Astrocyte (in vitro differentiated cells and primary cell): ENCODE measurements around the gene ZC3HAV1.

Source experiments
- CTCF ChIP-seq: IDR thresholded peaks from 2 replicates; pipeline ENCODE4 v1.5.1; 2011; ENCODE audit warnings: low read depth, mild to moderate bottlenecking, inconsistent platforms, low read length, moderate library complexity; ENCODE audit not compliant: insufficient read depth
- EZH2 ChIP-seq: IDR thresholded peaks from 2 replicates; pipeline ENCODE4 v1.6.1; 2012; ENCODE audit warnings: mild to moderate bottlenecking, low read length, inconsistent platforms; ENCODE audit not compliant: insufficient read depth

DNA sequence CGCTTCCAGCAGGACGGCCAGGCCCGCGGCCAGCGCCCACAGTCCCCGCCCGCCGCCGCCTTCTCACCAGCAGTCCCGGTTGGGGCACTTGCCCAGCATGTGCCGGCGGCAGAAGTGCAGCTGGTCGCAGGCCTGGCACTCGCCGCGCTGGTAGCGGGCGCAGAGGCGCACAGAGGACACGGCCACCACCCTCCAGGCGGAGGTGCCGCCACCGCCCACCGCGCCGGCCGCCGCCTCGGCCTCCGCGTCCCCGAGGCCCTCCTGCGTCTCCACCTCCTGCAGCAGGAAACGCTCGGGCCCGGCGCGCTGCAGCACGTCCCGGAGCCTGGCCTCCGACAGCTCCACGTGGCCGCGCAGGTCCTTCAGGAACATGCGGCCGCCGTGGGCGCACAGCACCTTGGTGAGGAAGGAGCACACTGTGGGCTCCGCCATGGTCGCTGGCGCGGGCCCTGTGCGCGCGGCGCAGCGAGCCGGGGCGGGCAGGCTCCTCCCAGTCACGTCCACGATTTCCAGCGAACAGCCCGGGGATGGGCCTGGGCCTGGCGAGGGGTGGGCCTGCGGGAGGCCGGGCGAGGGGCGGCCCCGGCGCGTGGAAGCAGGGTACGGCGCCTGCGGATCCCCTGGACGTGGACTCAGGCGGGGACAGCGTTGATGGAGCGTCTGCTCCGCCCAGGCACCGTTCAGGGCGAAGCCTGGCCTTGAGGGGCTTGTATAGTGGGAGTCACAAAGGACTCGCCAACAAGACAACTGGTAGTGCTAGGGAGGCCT lies 73.8 kb downstream of the ZC3HAV1 start, which contains the start of gene ZC3HAV1L:
- TF ChIP-seq CTCF: no peak
- no peak for TF ChIP-seq EZH2
